Panc1 (cell line): ENCODE data around the gene C16orf86. TPM values are rescaled to one million over a fixed set of nuclear protein-coding genes. Genes with fewer than 3 reads are reported as not detected.

Experiments used
- ATAC-seq: fragments of 200-7000 bp; cut with Tn5 transposase; 2 replicates; pipeline ENCODE4 v1.9.1; 2020; ENCODE audit warnings: mild to moderate bottlenecking, moderate library complexity
- BruUV-seq: library from RNA; stranded (reverse); fragments of 400-500 nt; replicated peaks from 2 replicates; lab custom pipeline; 2021; lab: Mats Ljungman, UMichigan
- CTCF ChIA-PET: fragments of 300-600 bp; sonication (Branson Sonifier 250); formaldehyde crosslinking; loops from one replicate; lab custom pipeline; 2022; ENCODE audit warnings: antibody characterized with exemption; lab: Charles Lee
- POLR2A ChIA-PET: fragments of 300-600 bp; sonication (Branson Sonifier 250); formaldehyde crosslinking; loops from one replicate; lab custom pipeline; 2022; ENCODE audit warnings: antibody characterized with exemption; lab: Charles Lee
- DNase-seq: peaks from one replicate; pipeline ENCODE4 v3.0.0-alpha.2; 2010; ENCODE audit warnings: low read depth, low spot score
- H3K27ac ChIP-seq: 2 replicates; pipeline ENCODE4 v1.5.1; 2011; ENCODE audit warnings: mild to moderate bottlenecking, low read length, inconsistent platforms
- H3K27me3 ChIP-seq: fragments of 200-500 bp; sonication (Bioruptor generic); 2 replicates; pipeline ENCODE4 v1.6.0; 2014; ENCODE audit warnings: low read length, inconsistent platforms; ENCODE audit not compliant: control insufficient read depth, insufficient read depth
- H3K36me3 ChIP-seq: fragments of 200-500 bp; sonication (Bioruptor generic); 2 replicates; pipeline ENCODE4 v1.5.1; 2014; ENCODE audit warnings: inconsistent platforms, mild to moderate bottlenecking, low read length, moderate library complexity; ENCODE audit not compliant: control insufficient read depth, insufficient read depth
- H3K4me1 ChIP-seq: 2 replicates; pipeline ENCODE4 v1.5.1; 2011; ENCODE audit warnings: inconsistent platforms, mild to moderate bottlenecking, low read length, moderate library complexity; ENCODE audit not compliant: control insufficient read depth, insufficient read depth
- H3K4me3 ChIP-seq, 2 experiments: 2 replicates each; pipeline ENCODE4 v1.5.1; 2011 to 2012; ENCODE audit warnings: low read depth in 2 of 2, low read length in 2 of 2, mild to moderate bottlenecking in 2 of 2, inconsistent platforms in 1 of 2, moderate library complexity in 1 of 2
- H3K9me3 ChIP-seq: fragments of 200-500 bp; sonication (Bioruptor generic); 2 replicates; pipeline ENCODE4 v1.5.1; 2014; ENCODE audit warnings: low read depth, mild to moderate bottlenecking, inconsistent platforms, low read length, moderate library complexity; ENCODE audit not compliant: control insufficient read depth, insufficient read depth
- POLR2AphosphoS5 ChIP-seq: IDR thresholded peaks from 2 replicates; pipeline ENCODE4 v1.6.1; 2012; ENCODE audit warnings: mild to moderate bottlenecking, low read depth, low read length, moderate library complexity
- SIN3A ChIP-seq: IDR thresholded peaks from 2 replicates; pipeline ENCODE4 v1.6.1; 2012; ENCODE audit warnings: low read depth, mild to moderate bottlenecking, low read length, moderate library complexity, borderline replicate concordance; ENCODE audit not compliant: insufficient read depth
- TCF7L2 ChIP-seq: IDR thresholded peaks from 2 replicates; pipeline ENCODE4 v1.6.1; 2011; ENCODE audit warnings: mild to moderate bottlenecking, low read depth, low read length, inconsistent platforms
- in situ Hi-C: cut with HindIII; loops from 2 replicates; pipeline ENCODE4 v1.10.0; 2016; ENCODE audit warnings: low sequenced_read_pairs, low pct_unique_long_range_greater_than_20kb
- intact Hi-C: fragments of 100-400 bp; cut with micrococcal nuclease; formaldehyde crosslinking; loops from one replicate; pipeline ENCODE4 v1.10.0; 2022; ENCODE audit not compliant: unreplicated experiment
- total RNA-seq: library from RNA; stranded (reverse); gene quantifications from one replicate; pipeline ENCODE4 v1.2.1, GENCODE V29; 2021; ENCODE audit not compliant: unreplicated experiment
- TF ChIP-seq, protein P1 (sequence below), 2 experiments: IDR thresholded peaks; 2 replicates each; pipeline ENCODE4 v1.6.1; 2011 to 2012; ENCODE audit warnings: low read depth in 2 of 2, control low read depth in 1 of 2, low read length in 1 of 2, mild to moderate bottlenecking in 1 of 2, moderate library complexity in 1 of 2; ENCODE audit not compliant: insufficient read depth in 1 of 2
- TF ChIP-seq, protein P2 (sequence below): fragments of 450-650 bp; IDR thresholded peaks from 2 replicates; pipeline ENCODE4 v1.5.1; 2017; ENCODE audit warnings: mild to moderate bottlenecking

C16orf86 gene
- total RNA-seq, 1 experiment from 2014 or later = 0.80 TPM

DNA sequence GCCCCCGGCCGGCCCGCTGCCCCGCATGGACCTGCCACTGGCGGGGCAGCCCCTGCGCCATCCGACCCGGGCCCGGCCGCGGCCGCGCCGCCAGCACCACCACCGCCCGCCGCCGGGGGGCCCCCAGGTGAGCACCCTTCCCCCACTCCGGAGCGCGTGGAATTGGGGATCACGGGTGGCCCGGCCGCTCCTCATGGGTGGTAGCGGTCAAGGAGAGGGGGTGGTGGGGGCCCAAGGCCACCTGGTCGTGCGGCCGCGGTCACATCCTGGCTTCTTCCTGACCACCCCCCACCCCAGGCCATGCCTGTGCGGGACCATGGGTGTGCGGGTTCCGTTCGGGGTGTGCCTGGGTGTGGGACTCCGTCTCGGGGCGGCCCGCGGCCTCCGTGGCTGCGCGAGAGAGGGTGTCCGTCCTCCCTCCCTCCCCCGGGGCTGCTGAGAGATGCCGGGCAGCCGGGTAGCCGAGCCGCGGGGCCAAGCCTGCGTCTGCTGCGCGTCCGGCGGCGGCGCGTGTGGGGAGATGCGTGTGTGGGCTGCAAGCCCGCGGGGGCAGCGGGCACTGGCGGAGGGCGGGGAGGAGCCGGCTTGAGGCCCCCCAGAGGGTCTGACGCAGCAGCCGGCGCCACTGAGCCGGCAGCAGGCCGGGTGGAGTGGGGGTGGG lies 13.4 kb upstream of the C16orf86 start:
- intact Hi-C loops (no loop called here), in situ Hi-C loops (no loop called here)
- Histone ChIP-seq H3K27me3 (no peaks in the 10 kb centered on the region), H3K4me1 (no peaks in the 10 kb centered on the region), H3K27ac (no peak overlapping the region), H3K4me3 (peak overlapping the region; percentile 40 to 41), H3K36me3 (no peaks in the 10 kb centered on the region), H3K9me3 (no peaks in the 10 kb centered on the region)
- DNase-seq (no peak), ATAC-seq (peak; percentile 52)
- BruUV-seq = no TSS peak
- ChIA-PET POLR2A (no interaction called here), CTCF (no interaction called here)
- TF ChIP-seq, protein P1, sequence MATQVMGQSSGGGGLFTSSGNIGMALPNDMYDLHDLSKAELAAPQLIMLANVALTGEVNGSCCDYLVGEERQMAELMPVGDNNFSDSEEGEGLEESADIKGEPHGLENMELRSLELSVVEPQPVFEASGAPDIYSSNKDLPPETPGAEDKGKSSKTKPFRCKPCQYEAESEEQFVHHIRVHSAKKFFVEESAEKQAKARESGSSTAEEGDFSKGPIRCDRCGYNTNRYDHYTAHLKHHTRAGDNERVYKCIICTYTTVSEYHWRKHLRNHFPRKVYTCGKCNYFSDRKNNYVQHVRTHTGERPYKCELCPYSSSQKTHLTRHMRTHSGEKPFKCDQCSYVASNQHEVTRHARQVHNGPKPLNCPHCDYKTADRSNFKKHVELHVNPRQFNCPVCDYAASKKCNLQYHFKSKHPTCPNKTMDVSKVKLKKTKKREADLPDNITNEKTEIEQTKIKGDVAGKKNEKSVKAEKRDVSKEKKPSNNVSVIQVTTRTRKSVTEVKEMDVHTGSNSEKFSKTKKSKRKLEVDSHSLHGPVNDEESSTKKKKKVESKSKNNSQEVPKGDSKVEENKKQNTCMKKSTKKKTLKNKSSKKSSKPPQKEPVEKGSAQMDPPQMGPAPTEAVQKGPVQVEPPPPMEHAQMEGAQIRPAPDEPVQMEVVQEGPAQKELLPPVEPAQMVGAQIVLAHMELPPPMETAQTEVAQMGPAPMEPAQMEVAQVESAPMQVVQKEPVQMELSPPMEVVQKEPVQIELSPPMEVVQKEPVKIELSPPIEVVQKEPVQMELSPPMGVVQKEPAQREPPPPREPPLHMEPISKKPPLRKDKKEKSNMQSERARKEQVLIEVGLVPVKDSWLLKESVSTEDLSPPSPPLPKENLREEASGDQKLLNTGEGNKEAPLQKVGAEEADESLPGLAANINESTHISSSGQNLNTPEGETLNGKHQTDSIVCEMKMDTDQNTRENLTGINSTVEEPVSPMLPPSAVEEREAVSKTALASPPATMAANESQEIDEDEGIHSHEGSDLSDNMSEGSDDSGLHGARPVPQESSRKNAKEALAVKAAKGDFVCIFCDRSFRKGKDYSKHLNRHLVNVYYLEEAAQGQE (IDR thresholded peaks at IDR 0.05; ENCODE audit: insufficient read depth in 1 of 2, low read depth in 2 of 2, low read length in 1 of 2) = no peak
- TF ChIP-seq, protein P2, sequence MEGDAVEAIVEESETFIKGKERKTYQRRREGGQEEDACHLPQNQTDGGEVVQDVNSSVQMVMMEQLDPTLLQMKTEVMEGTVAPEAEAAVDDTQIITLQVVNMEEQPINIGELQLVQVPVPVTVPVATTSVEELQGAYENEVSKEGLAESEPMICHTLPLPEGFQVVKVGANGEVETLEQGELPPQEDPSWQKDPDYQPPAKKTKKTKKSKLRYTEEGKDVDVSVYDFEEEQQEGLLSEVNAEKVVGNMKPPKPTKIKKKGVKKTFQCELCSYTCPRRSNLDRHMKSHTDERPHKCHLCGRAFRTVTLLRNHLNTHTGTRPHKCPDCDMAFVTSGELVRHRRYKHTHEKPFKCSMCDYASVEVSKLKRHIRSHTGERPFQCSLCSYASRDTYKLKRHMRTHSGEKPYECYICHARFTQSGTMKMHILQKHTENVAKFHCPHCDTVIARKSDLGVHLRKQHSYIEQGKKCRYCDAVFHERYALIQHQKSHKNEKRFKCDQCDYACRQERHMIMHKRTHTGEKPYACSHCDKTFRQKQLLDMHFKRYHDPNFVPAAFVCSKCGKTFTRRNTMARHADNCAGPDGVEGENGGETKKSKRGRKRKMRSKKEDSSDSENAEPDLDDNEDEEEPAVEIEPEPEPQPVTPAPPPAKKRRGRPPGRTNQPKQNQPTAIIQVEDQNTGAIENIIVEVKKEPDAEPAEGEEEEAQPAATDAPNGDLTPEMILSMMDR = peak; percentile 60; the same call in 1 of the 2 replicates

DNA sequence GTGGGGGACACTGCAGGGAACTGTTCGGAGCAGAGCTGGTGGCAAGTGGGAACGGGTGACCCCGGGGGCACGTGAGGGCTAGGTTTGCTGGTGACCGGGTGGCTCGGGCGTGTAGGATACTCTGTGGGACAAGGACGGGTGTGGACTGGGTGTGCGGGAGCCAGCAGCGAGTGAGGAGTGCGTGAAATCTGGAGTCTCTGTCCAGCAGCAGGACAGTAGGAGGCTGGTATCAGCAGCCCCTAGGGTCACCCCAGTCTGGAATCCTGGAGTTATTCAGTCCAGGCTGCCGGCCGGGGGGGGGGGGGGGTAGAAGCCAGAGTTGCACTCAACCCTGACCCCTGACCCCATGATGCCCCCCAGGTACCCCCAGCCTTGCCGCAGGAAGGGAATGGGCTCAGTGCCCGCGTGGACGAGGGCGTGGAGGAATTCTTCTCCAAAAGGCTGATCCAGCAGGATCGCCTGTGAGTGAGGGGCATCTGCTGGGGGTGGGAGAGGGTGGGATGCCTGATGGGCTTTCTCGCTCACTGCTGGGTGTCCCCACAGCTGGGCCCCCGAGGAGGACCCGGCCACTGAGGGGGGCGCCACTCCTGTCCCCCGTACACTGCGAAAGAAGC lies 12.7 kb upstream of the C16orf86 start:
- ChIA-PET CTCF (no interaction called here), POLR2A (no interaction called here)
- ATAC-seq (no peak), DNase-seq (no peak)
- TF ChIP-seq SIN3A (no peak), POLR2AphosphoS5 (no peak), TCF7L2 (no peak)
- TF ChIP-seq, protein P1 (IDR thresholded peaks at IDR 0.05; ENCODE audit: insufficient read depth in 1 of 2, low read depth in 2 of 2, low read length in 1 of 2) = peak; percentile 70 to 86
- TF ChIP-seq, protein P2 = no peak
- in situ Hi-C loops (no loop called here), intact Hi-C loops (no loop called here)
- peak overlapping the region; percentile 40 to 41; a peak in 3 of 4 replicates for H3K4me3 ChIP-seq
- no TSS peak for BruUV-seq
- no peak overlapping the region for H3K27ac ChIP-seq
- no peaks in the 10 kb centered on the region for H3K36me3 ChIP-seq
- H3K27me3 ChIP-seq = no peaks in the 10 kb centered on the region
- H3K4me1 ChIP-seq = peaks cover 2% of the 10 kb centered on the region; the same call in 1 of the 2 replicates
- no peaks in the 10 kb centered on the region for H3K9me3 ChIP-seq
